Upper lobe of left lung (tissue), 4 donors: ENCODE results near the gene TMTC1.

ENCODE experiments used
- EP300 ChIP-seq, 4 donors: sonication (generic); formaldehyde crosslinking; IDR thresholded peaks; one replicate each; pipeline ENCODE4 v1.5.1; 2017; ENCODE audit warnings: antibody characterized with exemption in 4 of 4, control low read depth in 2 of 4
- POLR2A ChIP-seq, 4 donors: fragments of 450-650 bp; IDR thresholded peaks; one replicate each; pipeline ENCODE4 v1.5.1; 2016 to 2017; ENCODE audit warnings: antibody characterized with exemption in 4 of 4, mild to moderate bottlenecking in 2 of 4
- TF ChIP-seq, protein P1 (sequence below), 6 experiments: fragments of 450-650 bp in 4 of 6; fragments of 200-600 bp in 2 of 6; sonication (generic) in 2 of 6; IDR thresholded peaks; one replicate each; pipeline ENCODE4 v1.5.1; 2016 to 2019; ENCODE audit warnings: antibody characterized with exemption in 6 of 6

DNA sequence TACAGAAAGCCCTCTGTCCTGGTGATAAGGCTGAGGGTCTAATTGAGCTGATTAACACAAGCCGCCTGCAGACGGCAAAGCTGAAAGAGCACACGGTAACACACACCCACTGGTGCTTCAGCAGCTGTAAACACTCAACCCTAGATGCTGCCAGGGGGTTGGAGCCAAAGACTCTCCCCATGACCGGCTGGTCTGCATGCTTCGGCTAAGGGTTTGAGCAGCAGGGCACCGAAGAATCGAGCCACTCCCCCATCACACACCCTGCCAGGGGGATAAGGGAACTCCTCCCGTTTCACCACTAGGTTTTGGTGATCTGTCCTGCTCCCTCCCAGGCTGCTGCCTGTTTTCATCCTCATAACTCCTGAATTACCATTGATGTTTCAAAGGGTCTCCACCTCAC, 145.2 kb downstream of the TMTC1 start:
- TF ChIP-seq, protein P1, sequence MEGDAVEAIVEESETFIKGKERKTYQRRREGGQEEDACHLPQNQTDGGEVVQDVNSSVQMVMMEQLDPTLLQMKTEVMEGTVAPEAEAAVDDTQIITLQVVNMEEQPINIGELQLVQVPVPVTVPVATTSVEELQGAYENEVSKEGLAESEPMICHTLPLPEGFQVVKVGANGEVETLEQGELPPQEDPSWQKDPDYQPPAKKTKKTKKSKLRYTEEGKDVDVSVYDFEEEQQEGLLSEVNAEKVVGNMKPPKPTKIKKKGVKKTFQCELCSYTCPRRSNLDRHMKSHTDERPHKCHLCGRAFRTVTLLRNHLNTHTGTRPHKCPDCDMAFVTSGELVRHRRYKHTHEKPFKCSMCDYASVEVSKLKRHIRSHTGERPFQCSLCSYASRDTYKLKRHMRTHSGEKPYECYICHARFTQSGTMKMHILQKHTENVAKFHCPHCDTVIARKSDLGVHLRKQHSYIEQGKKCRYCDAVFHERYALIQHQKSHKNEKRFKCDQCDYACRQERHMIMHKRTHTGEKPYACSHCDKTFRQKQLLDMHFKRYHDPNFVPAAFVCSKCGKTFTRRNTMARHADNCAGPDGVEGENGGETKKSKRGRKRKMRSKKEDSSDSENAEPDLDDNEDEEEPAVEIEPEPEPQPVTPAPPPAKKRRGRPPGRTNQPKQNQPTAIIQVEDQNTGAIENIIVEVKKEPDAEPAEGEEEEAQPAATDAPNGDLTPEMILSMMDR (IDR thresholded peaks at IDR 0.05): no peak
- TF ChIP-seq EP300 (IDR thresholded peaks at IDR 0.05) (no peak), POLR2A (IDR thresholded peaks at IDR 0.05) (no peak)
